ENCODE data around the gene FSTL3. TPM values are rescaled to one million over a fixed set of nuclear protein-coding genes. Genes with fewer than 3 reads are reported as not detected.
"Not testable (repeated sequence)": the region's sequence is repeated elsewhere in the genome, so short reads cannot be mapped to it uniquely, and the experiment has no call there.

The FSTL3 gene
- total and polyA plus RNA-seq, 10 of the 15 experiments (the other 5 are each of a cell fraction or from before 2014, with no cell fraction given), result 0.42 to 13.5 (median 3.6) TPM

DNA sequence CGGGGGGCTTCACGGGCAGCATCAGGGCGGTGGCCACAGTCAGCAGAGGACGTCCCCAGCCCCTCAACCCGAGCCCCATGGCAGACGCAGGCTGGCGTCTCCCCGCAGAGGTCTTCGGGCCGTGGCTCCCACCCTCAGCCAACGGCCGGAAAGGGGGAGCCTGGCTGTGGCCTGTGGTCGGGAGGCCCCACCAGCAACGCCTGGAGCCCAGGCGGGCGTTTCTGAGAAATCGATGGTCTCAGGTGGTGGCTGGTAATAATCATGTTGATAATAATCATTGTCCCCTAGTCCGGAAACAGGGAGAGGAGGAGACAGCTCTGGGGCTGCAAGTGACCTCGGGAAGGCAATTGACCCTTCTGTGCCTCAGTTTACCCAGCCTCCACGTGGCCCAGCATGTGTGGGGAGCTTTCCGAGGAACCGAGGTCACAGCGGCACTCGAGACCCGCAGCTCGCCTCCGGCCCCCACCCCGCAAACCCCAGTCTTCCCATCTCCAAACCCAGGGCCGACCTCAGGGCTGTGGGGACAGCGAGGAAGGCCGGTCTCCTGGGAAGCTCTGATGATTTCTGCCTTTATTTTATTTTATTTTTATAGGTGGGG is 19.3 kb downstream of the FSTL3 start, which contains the start of gene PRSS57 (continued):
- TF ChIP-seq, protein P1, sequence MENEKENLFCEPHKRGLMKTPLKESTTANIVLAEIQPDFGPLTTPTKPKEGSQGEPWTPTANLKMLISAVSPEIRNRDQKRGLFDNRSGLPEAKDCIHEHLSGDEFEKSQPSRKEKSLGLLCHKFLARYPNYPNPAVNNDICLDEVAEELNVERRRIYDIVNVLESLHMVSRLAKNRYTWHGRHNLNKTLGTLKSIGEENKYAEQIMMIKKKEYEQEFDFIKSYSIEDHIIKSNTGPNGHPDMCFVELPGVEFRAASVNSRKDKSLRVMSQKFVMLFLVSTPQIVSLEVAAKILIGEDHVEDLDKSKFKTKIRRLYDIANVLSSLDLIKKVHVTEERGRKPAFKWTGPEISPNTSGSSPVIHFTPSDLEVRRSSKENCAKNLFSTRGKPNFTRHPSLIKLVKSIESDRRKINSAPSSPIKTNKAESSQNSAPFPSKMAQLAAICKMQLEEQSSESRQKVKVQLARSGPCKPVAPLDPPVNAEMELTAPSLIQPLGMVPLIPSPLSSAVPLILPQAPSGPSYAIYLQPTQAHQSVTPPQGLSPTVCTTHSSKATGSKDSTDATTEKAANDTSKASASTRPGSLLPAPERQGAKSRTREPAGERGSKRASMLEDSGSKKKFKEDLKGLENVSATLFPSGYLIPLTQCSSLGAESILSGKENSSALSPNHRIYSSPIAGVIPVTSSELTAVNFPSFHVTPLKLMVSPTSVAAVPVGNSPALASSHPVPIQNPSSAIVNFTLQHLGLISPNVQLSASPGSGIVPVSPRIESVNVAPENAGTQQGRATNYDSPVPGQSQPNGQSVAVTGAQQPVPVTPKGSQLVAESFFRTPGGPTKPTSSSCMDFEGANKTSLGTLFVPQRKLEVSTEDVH (IDR thresholded peaks at IDR 0.05; ENCODE audit: low read depth, partially characterized antibody), result no peak

DNA sequence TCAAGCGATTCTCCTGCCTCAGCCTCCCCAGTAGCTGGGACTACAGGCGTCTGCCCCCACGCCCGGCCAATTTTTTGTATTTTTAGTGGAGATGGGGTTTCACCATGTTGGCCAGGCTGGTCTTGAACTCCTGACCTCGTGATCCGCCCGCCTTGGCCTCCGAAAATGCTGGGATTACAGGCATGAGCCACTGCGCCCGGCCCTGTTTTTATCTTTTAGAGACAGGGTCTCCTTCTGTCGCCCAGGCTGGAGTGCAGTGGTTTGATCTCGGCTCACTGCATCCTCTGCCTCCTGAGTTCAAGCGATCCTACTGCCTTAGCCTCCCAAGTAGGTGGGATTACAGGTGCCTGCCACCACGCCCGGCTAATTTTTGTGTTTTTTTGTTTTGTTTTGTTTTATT is 22.3 kb downstream of the FSTL3 start:
- H3K4me3 ChIP-seq; H3K9me3 ChIP-seq (replicated peaks; ENCODE audit: control insufficient read depth, insufficient read depth, low read length); H3K9ac ChIP-seq (ENCODE audit: control insufficient read depth, insufficient read depth, low read length); H3K36me3 ChIP-seq (ENCODE audit: control insufficient read depth in 2 of 2, insufficient read depth in 2 of 2, low read length in 1 of 2); H3K79me2 ChIP-seq (ENCODE audit: control insufficient read depth, insufficient read depth, low read length); H3K4me1 ChIP-seq (ENCODE audit: control insufficient read depth, insufficient read depth, low read length); H2AFZ ChIP-seq (ENCODE audit: control insufficient read depth, low read depth, low read length); in situ Hi-C loops (cut with MboI); CTCF ChIA-PET; H3K27ac ChIP-seq (ENCODE audit: control insufficient read depth, insufficient read depth); FAIRE-seq; intact Hi-C loops (cut with micrococcal nuclease; ENCODE audit: unreplicated experiment); H3K4me2 ChIP-seq (ENCODE audit: control insufficient read depth, insufficient read depth); ATAC-seq; BruUV-seq (replicated peaks); H3K27me3 ChIP-seq (replicated peaks in 1 of 2; ENCODE audit: control insufficient read depth in 2 of 2, insufficient read depth in 2 of 2, low read length in 1 of 2); SMC1A ChIA-PET (ENCODE audit: uncharacterized antibody, unreplicated experiment); H4K20me1 ChIP-seq (ENCODE audit: control insufficient read depth, insufficient read depth); DNase-seq (ENCODE audit: low read depth, low spot score): not testable (repeated sequence)
- 55% methylated on average over 15 of the region's 15 CpGs for whole genome bisulfite sequencing (ENCODE audit: insufficient coverage, insufficient replicate concordance, low lambda C conversion rate, missing lambda C conversion rate)
- ChIA-PET RAD21 (ENCODE audit: unreplicated experiment) (interaction anchor here (0.6 kb wide), 1 partner anchor 17 kb away, joined by 3 read pairs; no protein-coding TSS in a partner anchor), POLR2A (interaction anchor here (0.6 kb wide), 1 partner anchor 37 kb away, joined by 5 read pairs; no protein-coding TSS in a partner anchor)

DNA sequence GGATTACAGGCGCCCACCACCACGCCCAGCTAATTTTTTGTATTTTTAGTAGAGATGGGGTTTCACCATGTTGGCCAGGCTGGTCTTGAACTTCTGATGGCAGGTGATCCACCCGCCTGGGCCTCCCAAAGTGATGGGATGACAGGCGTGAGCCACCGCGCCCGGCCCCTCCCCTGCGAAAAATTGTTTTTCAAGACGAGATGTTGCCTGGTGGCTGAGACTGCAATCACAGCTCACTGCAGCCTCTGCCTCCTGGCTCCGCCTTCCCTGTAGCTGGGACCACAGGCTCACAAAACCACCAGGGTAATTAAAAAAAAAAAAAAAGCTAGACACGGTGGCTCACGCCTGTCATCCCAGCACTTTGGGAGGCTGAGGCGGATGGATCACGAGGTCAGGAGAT is 23.7 kb downstream of the FSTL3 start:
- ATAC-seq; intact Hi-C loops (cut with micrococcal nuclease; ENCODE audit: unreplicated experiment); H3K79me2 ChIP-seq (ENCODE audit: control insufficient read depth, insufficient read depth, low read length): not testable (repeated sequence)

DNA sequence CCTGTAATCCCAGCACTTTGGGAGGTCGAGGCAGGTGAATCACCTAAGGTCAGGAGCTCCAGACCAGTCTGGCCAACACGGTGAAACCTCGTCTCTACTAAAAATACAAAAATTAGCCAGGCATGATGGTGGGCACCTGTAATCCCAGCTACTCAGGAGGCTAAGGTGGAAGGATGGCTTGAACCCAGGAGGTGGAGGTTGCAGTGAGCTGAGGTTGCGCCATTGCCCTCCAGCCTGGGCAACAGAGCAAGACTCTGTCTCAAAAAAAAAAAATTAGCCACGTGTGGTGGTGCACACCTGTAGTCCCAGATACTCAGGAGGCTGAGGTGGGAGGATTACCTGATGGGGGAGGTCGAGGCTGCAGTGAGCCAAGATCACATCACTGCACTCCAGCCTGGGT is 26.7 kb downstream of the FSTL3 start:
- H3K4me2 ChIP-seq (ENCODE audit: control insufficient read depth, insufficient read depth); H3K27ac ChIP-seq (ENCODE audit: control insufficient read depth, insufficient read depth); ATAC-seq; SMC1A ChIA-PET (ENCODE audit: uncharacterized antibody, unreplicated experiment); H4K20me1 ChIP-seq (ENCODE audit: control insufficient read depth, insufficient read depth); H3K4me3 ChIP-seq; H3K4me1 ChIP-seq (ENCODE audit: control insufficient read depth, insufficient read depth, low read length); H3K79me2 ChIP-seq (ENCODE audit: control insufficient read depth, insufficient read depth, low read length); DNase-seq (ENCODE audit: low read depth, low spot score); POLR2A ChIA-PET; RAD21 ChIA-PET (ENCODE audit: unreplicated experiment); H3K36me3 ChIP-seq (ENCODE audit: control insufficient read depth in 2 of 2, insufficient read depth in 2 of 2, low read length in 1 of 2); in situ Hi-C loops (cut with MboI); H3K9ac ChIP-seq (ENCODE audit: control insufficient read depth, insufficient read depth, low read length); H3K9me3 ChIP-seq (replicated peaks; ENCODE audit: control insufficient read depth, insufficient read depth, low read length); H2AFZ ChIP-seq (ENCODE audit: control insufficient read depth, low read depth, low read length); FAIRE-seq; H3K27me3 ChIP-seq (replicated peaks in 1 of 2; ENCODE audit: control insufficient read depth in 2 of 2, insufficient read depth in 2 of 2, low read length in 1 of 2); BruUV-seq (replicated peaks): not testable (repeated sequence)
- intact Hi-C loops (cut with micrococcal nuclease; ENCODE audit: unreplicated experiment), result loop anchor here (2.0 kb wide), 1 partner anchor 22 kb away; no protein-coding TSS in a partner anchor
- WGBS (ENCODE audit: insufficient coverage, insufficient replicate concordance, low lambda C conversion rate, missing lambda C conversion rate), result 44% methylated on average over 5 of the region's 6 CpGs
- CTCF ChIA-PET, result interaction anchor here (1.4 to 1.8 kb wide), 2 partner anchors 27 to 31 kb away, joined by 3 to 4 read pairs; no protein-coding TSS in a partner anchor

More for the DNA sequence above, 23.7 kb downstream of the FSTL3 start:
- BruUV-seq (replicated peaks); H3K27me3 ChIP-seq (replicated peaks in 1 of 2; ENCODE audit: control insufficient read depth in 2 of 2, insufficient read depth in 2 of 2, low read length in 1 of 2); H3K4me2 ChIP-seq (ENCODE audit: control insufficient read depth, insufficient read depth); H3K9ac ChIP-seq (ENCODE audit: control insufficient read depth, insufficient read depth, low read length); H3K4me1 ChIP-seq (ENCODE audit: control insufficient read depth, insufficient read depth, low read length); FAIRE-seq; RAD21 ChIA-PET (ENCODE audit: unreplicated experiment); CTCF ChIA-PET; H3K9me3 ChIP-seq (replicated peaks; ENCODE audit: control insufficient read depth, insufficient read depth, low read length); H2AFZ ChIP-seq (ENCODE audit: control insufficient read depth, low read depth, low read length); H3K4me3 ChIP-seq; H3K36me3 ChIP-seq (ENCODE audit: control insufficient read depth in 2 of 2, insufficient read depth in 2 of 2, low read length in 1 of 2); H4K20me1 ChIP-seq (ENCODE audit: control insufficient read depth, insufficient read depth); SMC1A ChIA-PET (ENCODE audit: uncharacterized antibody, unreplicated experiment); POLR2A ChIA-PET; DNase-seq (ENCODE audit: low read depth, low spot score); H3K27ac ChIP-seq (ENCODE audit: control insufficient read depth, insufficient read depth); in situ Hi-C loops (cut with MboI): not testable (repeated sequence)
- 60% methylated on average over 14 of the region's 14 CpGs for WGBS (ENCODE audit: insufficient coverage, insufficient replicate concordance, low lambda C conversion rate, missing lambda C conversion rate)

All from GM12878 (cell line).